H9 (cell line): ENCODE results near the gene CLDN16. TPM values are rescaled to one million over a fixed set of nuclear protein-coding genes. Genes with fewer than 3 reads are reported as not detected.

Source experiments
- DNase-seq: peaks from one replicate; pipeline ENCODE4 v3.0.0-alpha.2; 2017
- H2AFZ ChIP-seq: one replicate; pipeline ENCODE4 v1.6.1; 2013; ENCODE audit warnings: mild to moderate bottlenecking, low read length, control low read depth, moderate library complexity
- H2AK5ac ChIP-seq: 2 replicates; pipeline ENCODE4 v1.6.1; 2013; ENCODE audit warnings: low read length, control low read depth, mixed read lengths; ENCODE audit not compliant: insufficient read length
- H2BK120ac ChIP-seq: one replicate; pipeline ENCODE4 v1.6.1; 2013; ENCODE audit warnings: low read depth, mild to moderate bottlenecking, low read length, control low read depth, inconsistent platforms; ENCODE audit not compliant: poor library complexity, severe bottlenecking
- H2BK12ac ChIP-seq: 2 replicates; pipeline ENCODE4 v1.6.1; 2013; ENCODE audit warnings: low read length, control low read depth, mixed read lengths, low read depth; ENCODE audit not compliant: insufficient read length
- H2BK15ac ChIP-seq: 2 replicates; pipeline ENCODE4 v1.6.1; 2013; ENCODE audit warnings: low read depth, low read length, control low read depth
- H2BK20ac ChIP-seq: one replicate; pipeline ENCODE4 v1.6.1; 2013; ENCODE audit warnings: low read depth, mild to moderate bottlenecking, low read length, control low read depth, inconsistent platforms; ENCODE audit not compliant: poor library complexity, severe bottlenecking
- H2BK5ac ChIP-seq: 2 replicates; pipeline ENCODE4 v1.6.1; 2013; ENCODE audit warnings: low read length, control low read depth, mixed read lengths; ENCODE audit not compliant: insufficient read length
- H3K14ac ChIP-seq: 2 replicates; pipeline ENCODE4 v1.6.1; 2013; ENCODE audit warnings: low read length, control low read depth; ENCODE audit not compliant: insufficient read depth
- H3K18ac ChIP-seq: 2 replicates; pipeline ENCODE4 v1.6.1; 2013; ENCODE audit warnings: low read depth, mild to moderate bottlenecking, mixed read lengths, low read length, control low read depth; ENCODE audit not compliant: insufficient read length
- H3K23ac ChIP-seq: 2 replicates; pipeline ENCODE4 v1.6.1; 2013; ENCODE audit warnings: low read length, control low read depth, mixed read lengths, low read depth; ENCODE audit not compliant: insufficient read length
- H3K23me2 ChIP-seq: 2 replicates; pipeline ENCODE4 v1.6.1; 2013; ENCODE audit warnings: low read depth, mild to moderate bottlenecking, mixed read lengths, low read length, control low read depth; ENCODE audit not compliant: insufficient read length, poor library complexity, severe bottlenecking
- H3K27ac ChIP-seq: 2 replicates; pipeline ENCODE4 v1.5.1; 2013; ENCODE audit warnings: low read length, control low read depth, mixed read lengths, low read depth; ENCODE audit not compliant: insufficient read length
- H3K27me3 ChIP-seq: 2 replicates; pipeline ENCODE4 v1.6.1; 2013; ENCODE audit warnings: low read length, control low read depth, inconsistent platforms; ENCODE audit not compliant: insufficient read depth
- H3K4ac ChIP-seq: 2 replicates; pipeline ENCODE4 v1.6.1; 2013; ENCODE audit warnings: low read depth, mild to moderate bottlenecking, control low read depth, inconsistent platforms, low read length, moderate library complexity
- H3K4me1 ChIP-seq: 2 replicates; pipeline ENCODE4 v1.6.1; 2013; ENCODE audit warnings: low read length, control low read depth, inconsistent platforms; ENCODE audit not compliant: insufficient read depth
- H3K4me2 ChIP-seq: 2 replicates; pipeline ENCODE4 v1.6.1; 2013; ENCODE audit warnings: low read length, control low read depth, mixed read lengths; ENCODE audit not compliant: insufficient read length, insufficient read depth
- H3K56ac ChIP-seq: 2 replicates; pipeline ENCODE4 v1.6.1; 2013; ENCODE audit warnings: low read depth, mild to moderate bottlenecking, mixed read lengths, low read length, control low read depth; ENCODE audit not compliant: insufficient read length
- H3K79me1 ChIP-seq: 2 replicates; pipeline ENCODE4 v1.6.1; 2013; ENCODE audit warnings: low read depth, mild to moderate bottlenecking, moderate library complexity, low read length, control low read depth, inconsistent platforms; ENCODE audit not compliant: insufficient read depth, poor library complexity, severe bottlenecking
- H3K79me2 ChIP-seq: 2 replicates; pipeline ENCODE4 v1.6.1; 2013; ENCODE audit warnings: low read length, control low read depth, inconsistent platforms; ENCODE audit not compliant: insufficient read depth
- H3K9ac ChIP-seq: 2 replicates; pipeline ENCODE4 v1.6.1; 2013; ENCODE audit warnings: low read length, control low read depth, mixed read lengths; ENCODE audit not compliant: insufficient read length; ENCODE audit errors: extremely low read depth
- H3K9me3 ChIP-seq: one replicate; pipeline ENCODE4 v1.6.1; 2013; ENCODE audit warnings: low read depth, low read length, inconsistent platforms; ENCODE audit not compliant: control insufficient read depth
- H3T11ph ChIP-seq: one replicate; pipeline ENCODE4 v1.6.1; 2013; ENCODE audit warnings: mild to moderate bottlenecking, low read length, control low read depth, inconsistent platforms
- H4K20me1 ChIP-seq: one replicate; pipeline ENCODE4 v1.6.1; 2013; ENCODE audit not compliant: control insufficient read depth, insufficient read length, insufficient read depth
- H4K5ac ChIP-seq: 2 replicates; pipeline ENCODE4 v1.6.1; 2013; ENCODE audit warnings: low read depth, mild to moderate bottlenecking, mixed read lengths, low read length, control low read depth; ENCODE audit not compliant: insufficient read length
- H4K8ac ChIP-seq: replicated peaks from 2 replicates; pipeline ENCODE4 v1.6.1; 2013; ENCODE audit warnings: low read length, control low read depth, mixed read lengths, low read depth; ENCODE audit not compliant: insufficient read length
- H4K91ac ChIP-seq: 2 replicates; pipeline ENCODE4 v1.6.1; 2013; ENCODE audit warnings: low read depth, mild to moderate bottlenecking, moderate library complexity, mixed read lengths, low read length, control low read depth; ENCODE audit not compliant: insufficient read length
- H3K27ac Mint-ChIP-seq, 3 experiments: 2 replicates in 2 of 3; 3 replicates in 1 of 3; pipeline ENCODE4 v1.8.0; 2020 to 2021; ENCODE audit warnings: mixed read lengths in 3 of 3, mild to moderate bottlenecking in 1 of 3, moderate library complexity in 1 of 3
- H3K27me3 Mint-ChIP-seq: 2 replicates; pipeline ENCODE4 v1.8.0; 2021; ENCODE audit warnings: low read depth, mild to moderate bottlenecking, moderate library complexity, mixed read lengths
- H3K36me3 Mint-ChIP-seq, 3 experiments: 2 replicates in 2 of 3; 3 replicates in 1 of 3; pipeline ENCODE4 v1.8.0; 2020 to 2021; ENCODE audit warnings: low read depth in 3 of 3, mixed read lengths in 3 of 3; ENCODE audit not compliant: insufficient read depth in 1 of 3
- H3K4me1 Mint-ChIP-seq, 2 experiments: 2 replicates each; pipeline ENCODE4 v1.8.0; 2020; ENCODE audit warnings: mixed read lengths in 2 of 2
- H3K4me3 Mint-ChIP-seq, 2 experiments: 2 replicates in 1 of 2; 3 replicates in 1 of 2; pipeline ENCODE4 v1.8.0; 2020 to 2021; ENCODE audit warnings: mild to moderate bottlenecking in 2 of 2, mixed read lengths in 2 of 2, moderate library complexity in 1 of 2
- H3K9me3 Mint-ChIP-seq, 2 experiments: 2 replicates in 1 of 2; 3 replicates in 1 of 2; pipeline ENCODE4 v1.8.0; 2020; ENCODE audit warnings: mild to moderate bottlenecking in 2 of 2, mixed read lengths in 2 of 2, moderate library complexity in 1 of 2
- WGBS: extraction: QIAGEN DNeasy Blood & Tissue Kit; methylation state at CpG from one replicate; pipeline ENCODE4 v1.1.7; 2013; ENCODE audit warnings: missing lambda C conversion rate, low lambda C conversion rate, mixed read lengths; ENCODE audit not compliant: insufficient read length; ENCODE audit errors: extremely low coverage; 5-methylcytosine and 5-hydroxymethylcytosine counted together
- total RNA-seq: library from RNA; stranded (reverse); gene quantifications from 2 replicates; pipeline ENCODE4 v1.2.1, GENCODE V29; 2021
- TF ChIP-seq, protein P1 (sequence below): fragments of 200-600 bp; sonication (generic); conservative IDR thresholded peaks from 3 replicates; pipeline ENCODE4 v1.8.0; 2021; ENCODE audit warnings: antibody characterized with exemption, mild to moderate bottlenecking

CLDN16 gene
- total RNA-seq, 1 experiment from 2014 or later, result not detected

DNA sequence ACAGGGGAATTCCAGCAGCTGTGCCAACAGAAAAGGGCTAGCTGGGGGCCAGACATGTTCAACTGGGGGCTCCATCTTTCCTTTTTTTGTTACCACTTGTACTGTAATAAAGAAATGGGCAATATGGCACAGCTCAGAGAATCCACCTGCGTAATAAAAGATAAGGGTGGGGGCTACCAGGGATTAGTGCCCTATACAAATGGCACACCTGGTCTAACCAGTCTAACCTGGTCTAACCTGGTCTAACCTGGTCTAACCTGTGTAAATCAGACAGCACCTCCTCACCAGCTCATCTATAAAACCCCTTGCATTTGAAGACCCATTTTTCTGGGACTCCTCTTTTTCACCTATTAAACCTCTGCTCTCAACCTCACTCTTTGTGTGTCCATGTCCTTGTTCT lies 26.2 kb upstream of the CLDN16 start:
- peaks cover 2% of the 10 kb centered on the region; the same call in 1 of the 2 replicates for H3K27me3 Mint-ChIP-seq

More for the DNA sequence above, 26.2 kb upstream of the CLDN16 start:
- no peak overlapping the region for H3K56ac ChIP-seq
- no peak overlapping the region for H2BK120ac ChIP-seq
- Mint-ChIP-seq H3K27ac (peak overlapping the region in 2 of 3 experiments; percentile 50 to 54; a peak in 3 of 7 replicates), H3K9me3 (peaks cover 0 to 2% of the 10 kb centered on the region in 2 experiments; a peak in 2 of 5 replicates), H3K36me3 (no peaks in the 10 kb centered on the region; a peak in 1 of 7 replicates), H3K4me1 (peaks cover 31 to 34% of the 10 kb centered on the region in 2 experiments), H3K4me3 (no peak overlapping the region)
- H4K8ac ChIP-seq, result no peak overlapping the region
- H2BK20ac ChIP-seq, result no peak overlapping the region
- H3K4me1 ChIP-seq, result no peaks in the 10 kb centered on the region; the same call in 1 of the 2 replicates
- H3K27me3 ChIP-seq, result no peaks in the 10 kb centered on the region
- H3K27ac ChIP-seq, result no peak overlapping the region
- H3K4ac ChIP-seq, result no peak overlapping the region
- no peak overlapping the region for H3K9ac ChIP-seq
- H3K79me1 ChIP-seq, result no peaks in the 10 kb centered on the region
- H4K20me1 ChIP-seq, result no peaks in the 10 kb centered on the region
- H3K18ac ChIP-seq, result no peak overlapping the region
- no CpG with 5 or more reads among the region's 1 CpG for WGBS
- no peak overlapping the region for H2AK5ac ChIP-seq
- H4K91ac ChIP-seq, result no peak overlapping the region
- H2BK5ac ChIP-seq, result no peak overlapping the region
- no peaks in the 10 kb centered on the region for H3K79me2 ChIP-seq
- no peak overlapping the region for H3K14ac ChIP-seq
- no peak overlapping the region for H3K23ac ChIP-seq
- H2AFZ ChIP-seq, result no peak overlapping the region
- H3T11ph ChIP-seq, result no peak overlapping the region
- TF ChIP-seq, protein P1, sequence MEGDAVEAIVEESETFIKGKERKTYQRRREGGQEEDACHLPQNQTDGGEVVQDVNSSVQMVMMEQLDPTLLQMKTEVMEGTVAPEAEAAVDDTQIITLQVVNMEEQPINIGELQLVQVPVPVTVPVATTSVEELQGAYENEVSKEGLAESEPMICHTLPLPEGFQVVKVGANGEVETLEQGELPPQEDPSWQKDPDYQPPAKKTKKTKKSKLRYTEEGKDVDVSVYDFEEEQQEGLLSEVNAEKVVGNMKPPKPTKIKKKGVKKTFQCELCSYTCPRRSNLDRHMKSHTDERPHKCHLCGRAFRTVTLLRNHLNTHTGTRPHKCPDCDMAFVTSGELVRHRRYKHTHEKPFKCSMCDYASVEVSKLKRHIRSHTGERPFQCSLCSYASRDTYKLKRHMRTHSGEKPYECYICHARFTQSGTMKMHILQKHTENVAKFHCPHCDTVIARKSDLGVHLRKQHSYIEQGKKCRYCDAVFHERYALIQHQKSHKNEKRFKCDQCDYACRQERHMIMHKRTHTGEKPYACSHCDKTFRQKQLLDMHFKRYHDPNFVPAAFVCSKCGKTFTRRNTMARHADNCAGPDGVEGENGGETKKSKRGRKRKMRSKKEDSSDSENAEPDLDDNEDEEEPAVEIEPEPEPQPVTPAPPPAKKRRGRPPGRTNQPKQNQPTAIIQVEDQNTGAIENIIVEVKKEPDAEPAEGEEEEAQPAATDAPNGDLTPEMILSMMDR, result no peak
- no peaks in the 10 kb centered on the region for H3K23me2 ChIP-seq
- no peak overlapping the region for H2BK12ac ChIP-seq
- no peak overlapping the region for H4K5ac ChIP-seq
- no peak overlapping the region for H2BK15ac ChIP-seq
- DNase-seq, result no peak
- H3K4me2 ChIP-seq, result no peak overlapping the region
- no peaks in the 10 kb centered on the region for H3K9me3 ChIP-seq
